ENCODE results near the gene EXPH5.

The EXPH5 gene

GRCh38 chr11:108518581-108518980, 75.0 kb downstream of the EXPH5 start:
- no peak for DNase-seq (ENCODE audit: low read depth)

DNA sequence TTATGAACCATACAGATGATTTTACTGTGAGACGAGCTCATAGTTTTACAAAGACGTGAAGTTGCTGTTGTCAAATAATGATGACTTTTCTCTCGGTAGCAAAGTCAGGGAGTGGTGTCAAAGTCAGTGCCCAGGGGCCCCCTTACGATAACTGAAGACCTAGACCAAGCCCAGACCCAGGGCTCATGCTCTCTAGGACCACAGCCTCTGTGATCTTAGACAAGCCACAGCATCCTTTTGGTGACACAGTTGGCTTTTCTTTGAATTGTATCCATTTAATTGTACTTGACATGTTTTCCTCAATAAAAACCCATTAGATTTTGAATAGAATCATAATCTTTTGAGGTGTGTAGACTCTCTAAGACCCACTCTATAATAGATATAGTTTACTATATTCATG, 77.4 kb downstream of the EXPH5 start:
- DNase-seq (ENCODE audit: low read depth): no peak

GRCh38 chr11:108512708-108513107, 80.9 kb downstream of the EXPH5 start:
- DNase-seq (ENCODE audit: low read depth): no peak

GRCh38 chr11:108511851-108512474, 81.6 kb downstream of the EXPH5 start:
- DNase-seq (ENCODE audit: low read depth): no peak

DNA sequence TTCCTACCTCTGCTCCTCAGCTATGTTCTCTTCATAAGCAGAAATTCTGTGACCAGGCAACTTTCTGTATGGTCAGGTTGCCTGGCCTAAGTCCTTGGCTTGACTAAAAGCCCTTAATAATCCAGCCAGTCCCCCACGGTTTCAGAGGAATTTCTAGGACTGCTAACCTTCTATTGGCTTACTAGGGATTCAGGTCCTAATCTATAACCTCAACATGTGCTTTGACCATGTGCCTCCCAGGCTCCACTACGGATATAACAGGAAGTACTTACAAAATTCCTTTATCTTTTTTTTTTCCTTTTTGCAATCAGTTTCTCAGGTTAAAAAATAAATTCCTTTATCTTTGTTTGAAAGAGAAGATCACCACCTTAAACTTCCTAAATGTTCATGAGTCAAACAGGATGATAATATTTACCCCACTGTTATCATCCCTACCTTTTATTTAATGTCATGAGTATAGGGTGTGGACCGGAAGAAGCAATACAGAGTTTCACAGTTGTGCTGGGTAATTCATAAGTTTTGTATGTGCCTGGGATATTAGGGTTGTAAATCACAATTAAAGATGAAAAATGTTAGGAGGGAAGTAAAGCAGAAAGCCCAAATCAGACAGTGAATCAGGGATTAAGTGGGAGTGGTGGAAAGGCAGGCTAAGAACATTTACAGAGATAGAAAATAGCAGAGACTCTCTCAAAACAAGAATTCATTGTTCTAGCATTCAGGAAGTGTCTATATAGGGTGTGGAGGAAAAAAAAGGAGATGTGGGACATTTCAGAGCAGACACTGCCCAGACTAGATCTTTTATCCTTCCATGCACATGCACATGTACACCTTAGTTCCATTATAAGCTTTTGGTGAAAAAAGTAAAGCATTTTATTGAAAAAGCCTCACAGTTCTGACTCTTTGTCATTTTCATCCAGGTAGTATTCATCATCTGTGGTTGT, 84.6 kb downstream of the EXPH5 start:
- no peak for DNase-seq (ENCODE audit: low read depth)

DNA sequence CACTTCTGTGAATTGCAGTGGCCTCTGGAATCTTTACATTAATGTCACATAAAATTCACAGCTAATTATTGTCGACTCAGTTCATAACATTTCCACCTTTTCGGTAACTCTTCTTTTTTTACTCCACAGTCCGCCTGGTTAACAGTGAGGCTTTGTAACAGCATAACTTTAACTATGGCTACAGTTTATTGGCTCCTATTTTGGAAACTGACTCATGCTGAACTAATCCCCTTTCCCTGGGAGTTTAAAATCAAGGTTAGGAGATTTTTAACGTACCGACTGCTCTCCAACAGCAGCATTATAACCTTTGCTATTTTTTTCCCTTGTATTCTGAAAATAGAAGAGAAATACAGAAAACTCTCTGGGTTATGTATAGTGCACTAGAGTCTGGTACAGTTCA, 92.2 kb downstream of the EXPH5 start:
- DNase-seq (ENCODE audit: low read depth): no peak

DNA sequence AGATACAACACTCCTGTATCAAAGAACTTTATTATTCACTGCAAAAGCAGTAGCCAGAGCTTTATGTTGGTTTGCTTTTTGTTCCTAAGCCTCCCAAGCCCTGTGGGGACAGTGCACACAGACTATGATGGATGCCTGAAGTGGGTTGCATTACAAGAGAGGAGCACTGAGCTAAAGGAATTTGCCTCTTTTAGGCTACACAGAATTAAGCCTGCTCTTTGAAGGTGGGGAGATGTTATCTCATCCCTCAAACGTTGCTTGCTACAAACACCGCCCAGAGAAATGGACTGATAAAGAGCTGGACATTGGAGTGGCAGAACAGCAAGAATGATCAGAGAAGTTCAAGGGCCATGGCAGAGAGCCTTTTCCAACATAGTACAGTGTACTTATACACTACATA, 92.8 kb downstream of the EXPH5 start:
- no peak for DNase-seq (ENCODE audit: low read depth)

GRCh38 chr11:108500169-108500568, 93.4 kb downstream of the EXPH5 start:
- no peak for DNase-seq (ENCODE audit: low read depth)

- no peak for DNase-seq (ENCODE audit: low read depth)
Measured at GRCh38 chr11:108498816-108499408, 94.7 kb downstream of the EXPH5 start.

GRCh38 chr11:108498046-108498815, 95.3 kb downstream of the EXPH5 start, which contains the start of gene POGLUT3:
Gene POGLUT3, minus strand, starts transcription at chr11:108498384. Its CDS starts 18 bp downstream, at chr11:108498366.
- peak; percentile 39 for DNase-seq (ENCODE audit: low read depth)

GRCh38 chr11:108497317-108498045, 96.1 kb downstream of the EXPH5 start:
- DNase-seq (ENCODE audit: low read depth): peak; percentile 65

DNA sequence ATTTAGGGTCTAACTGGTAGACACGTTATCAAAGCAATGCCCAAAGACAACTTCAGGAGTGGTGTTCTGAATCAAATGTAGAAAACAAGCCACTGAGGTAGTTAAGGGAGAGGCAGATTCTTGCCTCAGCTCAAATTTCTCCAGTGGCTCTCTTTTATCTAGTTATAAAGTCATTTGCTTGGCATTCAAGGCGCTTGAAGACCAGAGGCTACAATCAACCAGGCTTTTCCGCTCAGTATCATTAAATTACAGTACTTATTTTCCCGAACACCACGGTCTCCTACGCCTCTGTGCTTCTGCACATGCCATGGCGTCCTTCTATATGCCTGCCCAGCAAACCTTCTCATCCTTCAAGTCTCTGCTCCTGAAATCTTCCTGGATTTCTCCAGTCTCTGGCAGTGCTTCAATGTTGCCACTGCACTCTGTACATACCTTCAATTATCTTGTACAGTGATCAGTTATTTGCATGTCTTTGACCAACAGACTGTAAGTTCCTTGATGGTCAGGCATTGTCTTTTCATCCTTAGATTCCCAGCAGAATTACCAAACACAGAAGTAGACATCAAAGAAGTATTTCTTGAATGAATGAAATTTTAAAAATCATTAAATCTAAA, 96.8 kb downstream of the EXPH5 start:
- DNase-seq (ENCODE audit: low read depth): no peak

- DNase-seq (ENCODE audit: low read depth): no peak
Measured at GRCh38 chr11:108495326-108495725, 98.2 kb downstream of the EXPH5 start.

DNA sequence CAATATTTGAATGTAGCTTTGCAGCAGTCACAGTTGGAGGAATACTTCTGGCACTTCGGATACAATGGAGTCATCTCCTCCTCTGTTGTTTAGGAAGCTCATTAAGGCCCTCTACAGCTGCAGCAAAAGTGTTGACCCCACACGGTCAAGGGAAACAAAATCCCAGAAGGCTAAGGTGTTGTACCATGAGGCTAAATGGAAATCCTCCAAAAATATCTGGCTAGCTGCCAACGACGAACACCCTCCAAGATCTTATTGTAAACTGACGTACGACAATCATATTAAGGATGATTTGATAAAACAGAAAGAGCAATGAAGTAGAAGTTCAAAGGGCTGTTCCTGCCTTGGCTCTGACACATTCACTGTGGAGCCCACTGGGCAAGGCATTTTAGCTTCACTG, 99.4 kb downstream of the EXPH5 start:
- no peak for DNase-seq (ENCODE audit: low read depth)

DNA sequence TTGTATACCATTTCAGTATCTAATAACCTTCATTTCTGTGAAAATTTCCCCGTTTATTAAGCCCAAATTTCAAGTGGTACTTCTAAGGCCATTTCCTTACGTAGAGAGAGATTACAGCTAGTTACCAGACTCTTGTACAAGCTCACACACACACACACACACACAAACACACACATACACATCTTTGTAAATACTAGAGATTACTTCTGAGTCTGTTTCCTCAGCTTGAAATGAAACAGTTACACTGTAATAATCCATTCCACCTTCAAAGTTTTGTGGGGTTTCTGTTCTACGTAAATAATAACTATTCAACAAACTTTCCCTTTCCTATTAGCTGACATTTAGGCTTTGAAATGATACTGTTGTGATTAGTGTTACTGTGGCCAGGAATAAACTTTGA, 101.6 kb downstream of the EXPH5 start:
- no peak for DNase-seq (ENCODE audit: low read depth)

- DNase-seq (ENCODE audit: low read depth): no peak
Measured at GRCh38 chr11:108486828-108487227, 106.7 kb downstream of the EXPH5 start.

- no peak for DNase-seq (ENCODE audit: low read depth)
Measured at GRCh38 chr11:108486331-108486730, 107.2 kb downstream of the EXPH5 start.

- no peak for DNase-seq (ENCODE audit: low read depth)
Measured at GRCh38 chr11:108483163-108483562, 110.4 kb downstream of the EXPH5 start.

DNA sequence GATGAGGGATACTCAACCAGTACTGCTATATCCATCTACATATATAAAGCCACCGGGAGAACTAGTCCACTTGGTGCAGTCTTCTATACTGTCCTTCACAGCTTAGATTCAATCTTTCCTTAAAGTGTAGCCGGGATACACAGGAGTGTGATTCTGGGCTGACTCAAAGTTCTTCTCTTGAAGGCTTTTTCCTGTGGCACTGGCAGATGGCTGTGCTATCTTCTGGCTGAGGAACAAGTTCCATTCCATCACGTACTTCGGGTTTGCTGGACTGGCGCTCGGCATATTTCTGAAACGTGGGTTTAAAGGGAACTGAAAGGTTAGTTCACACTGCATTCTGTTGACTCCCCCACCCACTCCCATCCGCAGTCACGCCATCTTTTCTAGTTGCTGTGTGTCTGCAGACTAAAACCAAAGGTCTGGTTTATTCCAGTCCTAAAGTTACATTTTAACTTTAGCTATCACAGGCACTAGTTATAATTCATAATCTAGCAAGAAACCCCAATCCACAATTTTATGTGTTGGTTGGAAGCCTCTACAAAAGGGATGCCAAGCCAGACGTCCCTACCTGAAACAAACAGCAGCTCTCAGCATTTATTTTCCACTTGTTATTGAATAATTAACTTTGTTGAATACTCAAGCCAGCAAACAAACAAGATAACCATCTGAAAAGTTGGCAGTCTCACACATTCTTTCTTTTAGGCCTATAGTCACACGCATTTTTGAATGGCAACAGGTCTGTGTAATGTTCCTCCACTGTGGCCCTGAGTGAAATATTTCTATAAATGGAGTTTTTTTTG, 118.7 kb downstream of the EXPH5 start:
- DNase-seq (ENCODE audit: low read depth): no peak

GRCh38 chr11:108472681-108473080, 120.9 kb downstream of the EXPH5 start:
- no peak for DNase-seq (ENCODE audit: low read depth)

All from activated T-cell treated with anti-CD3 and anti-CD28 coated beads for 48 hours (primary cell).